CD14-positive monocyte (primary cell): ENCODE data around the gene FGFR2. TPM values are rescaled to one million over a fixed set of nuclear protein-coding genes. Genes with fewer than 3 reads are reported as not detected.

Experiments
- DNase-seq, 3 donors: peaks; one replicate each; pipeline ENCODE4 v3.0.0-alpha.2; 2011 to 2022
- H2AFZ ChIP-seq: 2 replicates; pipeline ENCODE4 v1.6.0; 2012; ENCODE audit warnings: mild to moderate bottlenecking, low read depth, low read length, inconsistent platforms; ENCODE audit not compliant: insufficient read depth, poor library complexity, severe bottlenecking
- H3K27ac ChIP-seq, 2 donors: 1 replicate in 1 of 2; 2 replicates in 1 of 2; pipeline ENCODE4 v1.5.1; 2012 to 2013; ENCODE audit warnings: low read length in 2 of 2, control low read depth in 1 of 2, inconsistent platforms in 1 of 2, low read depth in 1 of 2, mild to moderate bottlenecking in 1 of 2
- H3K27me3 ChIP-seq, 2 donors: one replicate each; pipeline versions ENCODE4 v1.6.0 to v1.6.1; 2011 to 2013; ENCODE audit warnings: low read length in 2 of 2; ENCODE audit not compliant: control insufficient read depth in 2 of 2, insufficient read depth in 2 of 2
- H3K36me3 ChIP-seq, 2 donors: replicated peaks in 1 of 2; 1 replicate in 1 of 2; 2 replicates in 1 of 2; pipeline versions ENCODE4 v1.5.1 to v1.6.1; 2012 to 2013; ENCODE audit warnings: low read length in 2 of 2, control low read depth in 1 of 2, inconsistent platforms in 1 of 2, mild to moderate bottlenecking in 1 of 2; ENCODE audit not compliant: insufficient read depth in 2 of 2, control insufficient read depth in 1 of 2
- H3K4me1 ChIP-seq, 2 donors: 1 replicate in 1 of 2; 2 replicates in 1 of 2; pipeline versions ENCODE4 v1.5.1 to v1.6.1; 2012 to 2013; ENCODE audit warnings: low read length in 2 of 2, control low read depth in 1 of 2, inconsistent platforms in 1 of 2, mild to moderate bottlenecking in 1 of 2, moderate library complexity in 1 of 2; ENCODE audit not compliant: insufficient read depth in 2 of 2, control insufficient read depth in 1 of 2
- H3K4me2 ChIP-seq: replicated peaks from 2 replicates; pipeline ENCODE3; 2012; ENCODE audit warnings: low read length, moderate library complexity, mild to moderate bottlenecking; ENCODE audit not compliant: poor library complexity, severe bottlenecking; ENCODE audit errors: extremely low read depth
- H3K4me3 ChIP-seq, 3 experiments: fragments of 200-600 bp in 1 of 3; sonication (generic) in 1 of 3; replicated peaks in 1 of 3; 1 replicate in 2 of 3; 2 replicates in 1 of 3; pipeline ENCODE4 v1.5.1; 2011 to 2013; ENCODE audit warnings: low read length in 3 of 3, mild to moderate bottlenecking in 3 of 3, control low read depth in 2 of 3, low read depth in 2 of 3, inconsistent platforms in 1 of 3, moderate library complexity in 1 of 3
- H3K79me2 ChIP-seq: 2 replicates; pipeline ENCODE4 v1.6.0; 2012; ENCODE audit warnings: mild to moderate bottlenecking, control low read depth, inconsistent platforms, low read length, moderate library complexity; ENCODE audit not compliant: insufficient read depth
- H3K9ac ChIP-seq: 2 replicates; pipeline ENCODE4 v1.6.0; 2017; ENCODE audit warnings: low read length, mild to moderate bottlenecking; ENCODE audit not compliant: insufficient read depth, poor library complexity, severe bottlenecking
- H3K9me3 ChIP-seq, 2 donors: replicated peaks in 1 of 2; 1 replicate in 1 of 2; 2 replicates in 1 of 2; pipeline versions ENCODE4 v1.5.1 to v1.6.1; 2012 to 2013; ENCODE audit warnings: low read length in 2 of 2, control low read depth in 1 of 2; ENCODE audit not compliant: control insufficient read depth in 1 of 2, insufficient read depth in 1 of 2
- H4K20me1 ChIP-seq: 2 replicates; pipeline ENCODE4 v1.6.0; 2012; ENCODE audit warnings: mild to moderate bottlenecking, low read length, control low read depth, moderate library complexity; ENCODE audit not compliant: insufficient read depth
- H3K27ac Mint-ChIP-seq, 7 donors: one replicate each; pipeline ENCODE4 v1.8.0; 2020; ENCODE audit warnings: mild to moderate bottlenecking in 7 of 7, mixed read lengths in 7 of 7, moderate library complexity in 6 of 7, inconsistent platforms in 2 of 7
- H3K27me3 Mint-ChIP-seq, 3 donors: one replicate each; pipeline ENCODE4 v1.8.0; 2021 to 2022; ENCODE audit warnings: low read depth in 3 of 3, mild to moderate bottlenecking in 3 of 3, mixed read lengths in 3 of 3, moderate library complexity in 3 of 3, inconsistent platforms in 1 of 3
- H3K36me3 Mint-ChIP-seq, 2 donors: one replicate each; pipeline ENCODE4 v1.8.0; 2020; ENCODE audit warnings: mixed read lengths in 2 of 2, inconsistent platforms in 1 of 2, mild to moderate bottlenecking in 1 of 2
- H3K4me1 Mint-ChIP-seq: one replicate; pipeline ENCODE4 v1.8.0; 2020; ENCODE audit warnings: mild to moderate bottlenecking, mixed read lengths
- H3K4me3 Mint-ChIP-seq, 2 donors: one replicate each; pipeline ENCODE4 v1.8.0; 2020; ENCODE audit warnings: mild to moderate bottlenecking in 2 of 2, mixed read lengths in 2 of 2, moderate library complexity in 1 of 2
- H3K9me3 Mint-ChIP-seq, 7 donors: one replicate each; pipeline ENCODE4 v1.8.0; 2020 to 2022; ENCODE audit warnings: mixed read lengths in 7 of 7, mild to moderate bottlenecking in 6 of 7, moderate library complexity in 6 of 7, inconsistent platforms in 2 of 7
- WGBS: methylation state at CpG from one replicate; pipeline ENCODE4 v1.1.5; 2013; ENCODE audit warnings: missing lambda C conversion rate; ENCODE audit not compliant: insufficient coverage; 5-methylcytosine and 5-hydroxymethylcytosine counted together
- intact Hi-C, 2 donors: fragments of 100-400 bp; cut with micrococcal nuclease; formaldehyde crosslinking; loops; one replicate each; pipeline versions ENCODE4 v1.15.0 to v1.15.1; 2023
- polyA plus RNA-seq, 3 donors: library from polyadenylated mRNA; depleted of rRNA in 1 of 3; unstranded in 2 of 3; stranded (reverse) in 1 of 3; fragments of 300-500 nt in 2 of 3; fragments of >200 nt in 1 of 3; fragmentation: Illumina TruSeq in 2 of 3; gene quantifications; 1 replicate in 2 of 3; 2 replicates in 1 of 3; pipeline ENCODE4 v1.2.3, GENCODE V29; 2012 to 2021
- TF ChIP-seq, protein P1 (sequence below): fragments of 200-600 bp; IDR thresholded peaks from one replicate; pipeline ENCODE4 v1.8.0; 2022; ENCODE audit warnings: antibody characterized with exemption, mild to moderate bottlenecking

The FGFR2 gene
- polyA plus RNA-seq, 3 donors, result not detected

DNA sequence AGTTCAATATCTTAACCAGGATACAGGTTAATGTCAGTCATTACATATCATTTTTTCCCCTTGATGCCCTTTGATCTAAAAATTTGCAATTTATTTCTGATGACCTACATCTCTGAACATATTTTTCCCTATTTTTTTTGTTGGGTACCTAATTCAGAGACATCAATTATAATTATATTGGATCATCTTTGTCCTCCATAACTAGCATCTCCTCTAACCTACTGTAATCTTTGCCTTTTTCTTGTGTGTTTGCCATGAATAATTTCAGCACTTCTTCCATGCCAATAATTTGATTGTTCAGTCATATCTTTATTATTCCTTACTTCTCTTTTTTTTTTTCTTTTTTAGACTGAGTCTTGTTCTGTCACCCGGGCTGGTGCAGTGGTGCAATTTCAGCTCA is 39.2 kb upstream of the FGFR2 start:
- H3K36me3 ChIP-seq, result no peaks in the 10 kb centered on the region
- H3K4me3 Mint-ChIP-seq, result no peak overlapping the region
- H3K4me1 ChIP-seq, result no peaks in the 10 kb centered on the region
- no peak overlapping the region for H2AFZ ChIP-seq
- no peak overlapping the region for H3K9ac ChIP-seq
- intact Hi-C loops, result no loop called here
- no peak for DNase-seq
- H3K9me3 Mint-ChIP-seq, result peaks cover 14 to 26% (median 15%) of the 10 kb centered on the region in 7 donors
- no peak overlapping the region for H3K27ac ChIP-seq
- peaks cover 0 to 5% (median under 1%) of the 10 kb centered on the region in 3 donors for H3K27me3 Mint-ChIP-seq
- peaks cover 11 to 12% of the 10 kb centered on the region in 2 donors for H3K9me3 ChIP-seq
- H3K4me2 ChIP-seq, result no peak overlapping the region
- H3K36me3 Mint-ChIP-seq, result no peaks in the 10 kb centered on the region
- no peaks in the 10 kb centered on the region for H3K27me3 ChIP-seq
- H4K20me1 ChIP-seq, result no peaks in the 10 kb centered on the region
- no peak overlapping the region for H3K27ac Mint-ChIP-seq
- H3K79me2 ChIP-seq, result no peaks in the 10 kb centered on the region
- no peak overlapping the region for H3K4me3 ChIP-seq
- H3K4me1 Mint-ChIP-seq, result no peaks in the 10 kb centered on the region
- no CpG with 5 or more reads among the region's 1 CpG for whole genome bisulfite sequencing
- TF ChIP-seq, protein P1, sequence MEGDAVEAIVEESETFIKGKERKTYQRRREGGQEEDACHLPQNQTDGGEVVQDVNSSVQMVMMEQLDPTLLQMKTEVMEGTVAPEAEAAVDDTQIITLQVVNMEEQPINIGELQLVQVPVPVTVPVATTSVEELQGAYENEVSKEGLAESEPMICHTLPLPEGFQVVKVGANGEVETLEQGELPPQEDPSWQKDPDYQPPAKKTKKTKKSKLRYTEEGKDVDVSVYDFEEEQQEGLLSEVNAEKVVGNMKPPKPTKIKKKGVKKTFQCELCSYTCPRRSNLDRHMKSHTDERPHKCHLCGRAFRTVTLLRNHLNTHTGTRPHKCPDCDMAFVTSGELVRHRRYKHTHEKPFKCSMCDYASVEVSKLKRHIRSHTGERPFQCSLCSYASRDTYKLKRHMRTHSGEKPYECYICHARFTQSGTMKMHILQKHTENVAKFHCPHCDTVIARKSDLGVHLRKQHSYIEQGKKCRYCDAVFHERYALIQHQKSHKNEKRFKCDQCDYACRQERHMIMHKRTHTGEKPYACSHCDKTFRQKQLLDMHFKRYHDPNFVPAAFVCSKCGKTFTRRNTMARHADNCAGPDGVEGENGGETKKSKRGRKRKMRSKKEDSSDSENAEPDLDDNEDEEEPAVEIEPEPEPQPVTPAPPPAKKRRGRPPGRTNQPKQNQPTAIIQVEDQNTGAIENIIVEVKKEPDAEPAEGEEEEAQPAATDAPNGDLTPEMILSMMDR, result no peak

DNA sequence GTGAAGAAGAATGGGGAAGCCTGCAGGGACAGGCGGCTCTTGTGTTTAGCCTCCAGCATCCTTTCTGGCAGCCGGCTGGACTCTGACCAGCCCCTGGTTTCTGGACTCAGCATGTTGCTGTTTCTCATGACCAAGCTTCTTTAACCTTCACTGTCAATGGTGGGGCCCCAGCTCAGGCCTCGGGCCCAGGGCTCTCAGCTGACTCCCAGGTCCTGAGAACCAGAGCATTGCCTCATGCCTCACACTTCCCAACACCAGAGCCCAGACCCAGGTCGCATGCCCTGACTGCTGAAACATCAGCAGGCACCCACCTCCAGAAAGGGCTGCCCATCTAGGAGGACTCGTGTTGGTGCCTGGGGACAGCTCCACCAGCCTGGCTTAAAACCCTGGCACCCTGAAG is 34.8 kb upstream of the FGFR2 start:
- H4K20me1 ChIP-seq, result no peaks in the 10 kb centered on the region
- no peaks in the 10 kb centered on the region for H3K36me3 ChIP-seq
- Mint-ChIP-seq H3K36me3 (no peaks in the 10 kb centered on the region), H3K9me3 (peaks cover 5 to 12% (median 9%) of the 10 kb centered on the region in 7 donors), H3K4me1 (no peaks in the 10 kb centered on the region), H3K27me3 (peaks cover 0 to 10% (median 6%) of the 10 kb centered on the region in 3 donors), H3K4me3 (no peak overlapping the region), H3K27ac (peak overlapping the region in 1 of 7 donors; percentile 31)
- H3K79me2 ChIP-seq, result no peaks in the 10 kb centered on the region
- no peak overlapping the region for H3K4me3 ChIP-seq
- intact Hi-C loops, result no loop called here
- 84% methylated on average over 4 of the region's 5 CpGs for WGBS
- H3K4me1 ChIP-seq, result no peaks in the 10 kb centered on the region
- no peak overlapping the region for H3K9ac ChIP-seq
- TF ChIP-seq, protein P1, result no peak
- no peak overlapping the region for H3K4me2 ChIP-seq
- DNase-seq, result no peak
- H3K9me3 ChIP-seq, result peaks cover 4 to 5% of the 10 kb centered on the region in 2 donors
- no peak overlapping the region for H2AFZ ChIP-seq
- H3K27ac ChIP-seq, result no peak overlapping the region
- no peaks in the 10 kb centered on the region for H3K27me3 ChIP-seq
